HFF-Myc (cell line): ENCODE measurements around the gene DTNBP1.
A peak's percentile ranks its signal among the peaks of the same experiment; 100 is the strongest.
"Not testable (repeated sequence)": the region's sequence is repeated elsewhere in the genome, so short reads cannot be mapped to it uniquely, and the experiment has no call there.

Experiments
- DNase-seq: peaks from one replicate; pipeline ENCODE4 v3.0.0-alpha.2; 2011; ENCODE audit warnings: low read depth; ENCODE audit errors: extremely low read depth
- H3K4me3 ChIP-seq: replicated peaks from 2 replicates; pipeline ENCODE4 v1.5.1; 2011; ENCODE audit warnings: low read depth, mild to moderate bottlenecking, control low read depth, low read length
- TF ChIP-seq, protein P1 (sequence below): IDR thresholded peaks from 2 replicates; pipeline ENCODE4 v1.5.1; 2012; ENCODE audit warnings: mild to moderate bottlenecking, low read depth, low read length, control low read depth; ENCODE audit errors: missing control alignments

DTNBP1 gene

DNA sequence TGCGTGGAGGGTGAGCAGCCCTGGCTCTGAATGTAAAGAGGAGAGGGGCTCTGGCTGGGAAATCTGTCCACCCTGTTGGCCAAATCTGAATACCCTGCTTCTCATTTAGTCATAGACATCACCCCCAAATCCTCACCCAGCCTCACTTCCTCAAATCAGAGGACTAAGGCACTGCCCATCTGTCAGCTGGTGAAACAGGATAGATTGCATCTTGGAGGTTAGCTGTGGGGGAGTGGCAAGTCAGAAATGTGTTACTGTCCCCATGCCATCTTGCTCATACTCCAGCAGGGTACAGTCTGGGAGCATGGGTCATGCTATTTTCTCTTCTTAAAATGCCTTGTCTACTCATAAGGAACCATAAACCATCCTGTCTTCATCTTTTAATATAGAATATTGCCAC lies 9.5 kb upstream of the DTNBP1 start:
- TF ChIP-seq, protein P1, sequence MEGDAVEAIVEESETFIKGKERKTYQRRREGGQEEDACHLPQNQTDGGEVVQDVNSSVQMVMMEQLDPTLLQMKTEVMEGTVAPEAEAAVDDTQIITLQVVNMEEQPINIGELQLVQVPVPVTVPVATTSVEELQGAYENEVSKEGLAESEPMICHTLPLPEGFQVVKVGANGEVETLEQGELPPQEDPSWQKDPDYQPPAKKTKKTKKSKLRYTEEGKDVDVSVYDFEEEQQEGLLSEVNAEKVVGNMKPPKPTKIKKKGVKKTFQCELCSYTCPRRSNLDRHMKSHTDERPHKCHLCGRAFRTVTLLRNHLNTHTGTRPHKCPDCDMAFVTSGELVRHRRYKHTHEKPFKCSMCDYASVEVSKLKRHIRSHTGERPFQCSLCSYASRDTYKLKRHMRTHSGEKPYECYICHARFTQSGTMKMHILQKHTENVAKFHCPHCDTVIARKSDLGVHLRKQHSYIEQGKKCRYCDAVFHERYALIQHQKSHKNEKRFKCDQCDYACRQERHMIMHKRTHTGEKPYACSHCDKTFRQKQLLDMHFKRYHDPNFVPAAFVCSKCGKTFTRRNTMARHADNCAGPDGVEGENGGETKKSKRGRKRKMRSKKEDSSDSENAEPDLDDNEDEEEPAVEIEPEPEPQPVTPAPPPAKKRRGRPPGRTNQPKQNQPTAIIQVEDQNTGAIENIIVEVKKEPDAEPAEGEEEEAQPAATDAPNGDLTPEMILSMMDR: no peak
- no peak overlapping the region for H3K4me3 ChIP-seq
- no peak for DNase-seq

DNA sequence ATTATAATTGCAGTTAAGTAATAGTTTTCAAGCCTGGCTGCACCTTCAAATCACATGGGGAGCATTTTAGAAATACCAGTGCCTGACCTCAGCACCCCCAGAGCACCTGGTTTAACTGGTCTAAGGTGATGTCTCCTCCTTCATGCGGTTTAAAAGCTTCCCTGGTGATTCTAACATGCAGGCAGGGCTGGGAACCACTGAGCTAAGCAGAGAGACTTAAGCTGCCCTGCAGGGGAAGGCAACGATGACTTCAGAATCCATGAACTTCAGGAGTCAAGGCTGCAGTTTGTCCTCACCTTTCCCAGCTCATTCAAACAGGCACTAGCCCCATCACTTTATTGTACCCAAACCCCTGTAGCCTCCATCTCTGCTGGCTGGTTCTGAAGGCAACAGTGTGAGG lies 6.1 kb upstream of the DTNBP1 start:
- TF ChIP-seq, protein P1: no peak
- DNase-seq: no peak
- no peak overlapping the region for H3K4me3 ChIP-seq

DNA sequence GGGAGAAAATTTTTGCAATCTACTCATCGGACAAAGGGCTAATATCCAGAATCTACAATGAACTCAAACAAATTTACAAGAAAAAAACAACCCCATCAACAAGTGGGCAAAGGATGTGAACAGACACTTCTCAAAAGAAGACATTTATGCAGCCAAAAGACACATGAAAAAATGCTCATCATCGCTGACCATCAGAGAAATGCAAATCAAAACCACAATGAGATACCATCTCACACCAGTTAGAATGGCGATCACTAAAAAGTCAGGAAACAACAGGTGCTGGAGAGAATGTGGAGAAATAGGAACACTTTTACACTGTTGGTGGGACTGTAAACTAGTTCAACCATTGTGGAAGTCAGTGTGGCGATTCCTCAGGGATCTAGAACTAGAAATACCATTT lies 4.1 kb upstream of the DTNBP1 start:
- not testable (repeated sequence) for H3K4me3 ChIP-seq, DNase-seq

DNA sequence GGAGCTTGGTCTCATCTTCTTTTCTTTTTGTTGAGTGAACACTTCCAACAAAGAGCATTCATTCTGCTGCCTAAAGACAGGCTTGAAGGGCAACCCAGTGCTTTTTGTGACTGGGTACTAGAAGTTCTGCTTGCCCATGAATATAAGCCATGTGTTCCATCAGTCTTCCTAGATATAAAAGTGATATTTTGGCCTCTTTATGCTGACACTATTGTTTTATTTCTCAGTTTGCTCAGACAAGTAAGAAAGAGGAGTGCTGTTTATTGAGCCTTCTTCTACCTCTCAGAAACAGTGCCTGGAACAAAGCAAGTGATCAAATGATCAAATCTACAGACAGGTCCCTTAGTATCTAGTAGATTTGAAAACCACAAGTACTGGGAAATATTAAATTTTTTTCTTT lies 2.4 kb upstream of the DTNBP1 start:
- TF ChIP-seq, protein P1: no peak
- no peak overlapping the region for H3K4me3 ChIP-seq

DNA sequence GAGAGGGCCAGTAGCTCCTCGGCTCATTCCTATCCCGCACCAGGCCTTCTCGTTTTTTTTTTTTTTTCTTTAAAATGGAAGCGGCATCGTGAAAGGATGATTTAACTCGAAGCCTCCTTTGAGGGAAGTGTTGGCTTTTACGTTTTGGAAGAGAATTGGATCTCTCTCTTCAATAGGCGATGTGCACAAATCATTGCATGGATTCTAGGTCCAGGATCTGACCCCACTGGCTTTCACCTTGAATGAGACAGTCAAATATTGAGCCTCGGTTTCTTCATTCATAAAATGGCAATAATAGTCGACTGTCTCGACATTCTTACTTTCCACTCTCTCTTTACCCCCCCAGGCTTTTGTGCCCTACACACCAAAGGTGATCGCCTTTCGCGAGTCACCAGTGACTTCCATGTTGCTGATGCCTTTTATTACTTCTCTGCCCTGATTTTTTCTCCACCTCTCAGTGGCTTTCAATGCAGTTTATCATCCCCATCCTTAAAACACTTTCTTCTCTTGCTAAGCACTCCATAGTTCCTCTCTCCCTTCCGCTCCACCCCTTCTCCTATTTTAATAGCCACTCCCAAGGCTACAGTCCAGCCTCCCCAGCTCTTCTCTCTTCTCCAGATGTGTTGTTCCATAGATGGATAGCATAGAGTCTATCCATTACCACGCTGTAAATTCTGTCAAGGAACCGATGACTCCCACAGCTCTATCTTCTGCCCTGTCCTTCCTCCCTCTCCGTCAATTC lies 473 bp upstream of the DTNBP1 start:
- peak overlapping the region; percentile 71 for H3K4me3 ChIP-seq
- DNase-seq: peak; percentile 7
- TF ChIP-seq, protein P1: no peak

More for the DNA sequence above, 2.4 kb upstream of the DTNBP1 start:
- DNase-seq: no peak

DNA sequence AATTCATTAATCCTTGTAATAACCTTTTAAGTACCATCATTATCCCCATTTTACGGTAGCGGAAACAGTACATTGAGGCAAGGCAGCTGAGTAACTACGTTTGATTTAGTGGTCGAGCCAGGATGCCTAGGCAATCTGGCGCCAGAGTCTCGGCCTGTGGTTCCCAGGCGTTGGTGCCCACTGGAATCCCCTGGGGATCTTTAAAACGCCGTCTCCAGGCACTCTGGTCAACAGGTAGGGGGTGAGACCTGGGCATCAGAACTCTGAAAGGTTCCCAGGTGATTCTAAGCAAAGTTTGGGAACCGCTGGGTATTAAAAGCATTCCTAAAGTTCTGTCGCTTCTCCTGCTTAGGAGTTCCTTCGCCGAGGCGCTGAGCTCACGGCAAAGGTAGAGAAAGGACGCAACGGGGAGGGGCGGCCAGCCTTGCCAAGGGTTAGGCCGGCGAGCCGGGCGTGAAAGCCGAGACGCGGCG lies 939 bp downstream of the DTNBP1 start:
- TF ChIP-seq, protein P1: no peak
- H3K4me3 ChIP-seq: peak overlapping the region; percentile 71
- no peak for DNase-seq

DNA sequence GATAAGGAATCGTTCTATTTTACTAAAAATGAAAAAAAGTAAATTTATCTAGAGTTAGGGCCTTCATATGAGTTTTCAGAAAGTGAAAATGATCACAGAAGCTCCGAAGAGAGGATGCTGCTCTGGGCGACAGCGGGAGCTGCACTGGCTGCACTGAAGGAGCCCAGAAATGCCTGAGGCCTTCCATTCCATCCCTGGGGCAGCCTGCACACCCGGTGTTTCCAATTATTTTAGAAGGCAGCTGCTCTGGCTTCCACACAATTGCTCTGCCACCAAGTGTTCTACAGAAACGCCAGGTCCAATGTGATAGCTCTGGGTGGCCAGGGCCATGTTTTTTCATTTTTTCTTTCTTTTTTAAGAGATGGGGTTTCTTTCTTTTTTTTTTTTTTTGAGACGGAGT lies 3.6 kb downstream of the DTNBP1 start:
- DNase-seq: no peak
- TF ChIP-seq, protein P1: no peak
- no peak overlapping the region for H3K4me3 ChIP-seq
